Testis (tissue), 2 donors: ENCODE measurements around the gene PCDHA9.
"Not testable (repeated sequence)": the region's sequence is repeated elsewhere in the genome, so short reads cannot be mapped to it uniquely, and the experiment has no call there.

Experiments
- CTCF ChIP-seq, 3 experiments: fragments of 450-650 bp in 2 of 3; fragments of 200-600 bp in 1 of 3; sonication (generic) in 1 of 3; IDR thresholded peaks; one replicate each; pipeline ENCODE4 v1.5.1; 2016 to 2019; ENCODE audit warnings: antibody characterized with exemption in 3 of 3, mild to moderate bottlenecking in 2 of 3, moderate library complexity in 1 of 3
- POLR2A ChIP-seq: fragments of 450-650 bp; IDR thresholded peaks from one replicate; pipeline ENCODE4 v1.6.1; 2017; ENCODE audit warnings: antibody characterized with exemption, mild to moderate bottlenecking, moderate library complexity

GRCh38 chr5:140834439-140835008 is 13.7 kb upstream of the PCDHA9 start:
- TF ChIP-seq CTCF (IDR thresholded peaks at IDR 0.05); POLR2A: not testable (repeated sequence)
